Measurements from ENCODE around the gene PTRH1.

Gene PTRH1

GRCh38 chr9:127723444-127723843 is 8.0 kb upstream of the PTRH1 start:
- no peak for DNase-seq
- Histone ChIP-seq H3K9ac (ENCODE audit: low read depth, low read length) (no peak overlapping the region), H3K4me2 (ENCODE audit: insufficient read depth, low read length) (no peak overlapping the region), H3K27me3 (ENCODE audit: insufficient read depth, low read length, poor library complexity) (no peaks in the 10 kb centered on the region), H3K4me3 (ENCODE audit: low read depth in 1 of 2, low read length in 2 of 2) (no peak overlapping the region), H3K36me3 (ENCODE audit: insufficient read depth, low read length) (no peaks in the 10 kb centered on the region), H4K20me1 (ENCODE audit: insufficient read depth, low read length) (no peaks in the 10 kb centered on the region), H3K27ac (ENCODE audit: low read length) (no peak overlapping the region), H3K9me3 (ENCODE audit: insufficient read depth, low read length, severe bottlenecking) (no peaks in the 10 kb centered on the region), H3K4me1 (ENCODE audit: insufficient read depth, low read length) (peaks cover 21% of the 10 kb centered on the region), H3K79me2 (ENCODE audit: insufficient read depth, low read length) (no peaks in the 10 kb centered on the region), H2AFZ (ENCODE audit: low read depth, low read length) (no peak overlapping the region)
- TF ChIP-seq CTCF (IDR thresholded peaks at IDR 0.05; ENCODE audit: borderline replicate concordance, extremely low read depth, low read length, poor library complexity, severe bottlenecking) (no peak), EZH2 (IDR thresholded peaks at IDR 0.05; ENCODE audit: borderline replicate concordance, low read depth, low read length, severe bottlenecking) (no peak)
- ATAC-seq (ENCODE audit: insufficient read depth, low read depth) = no peak

GRCh38 chr9:127723013-127723412 is 7.5 kb upstream of the PTRH1 start:
- Histone ChIP-seq H3K4me1 (ENCODE audit: insufficient read depth, low read length) (peaks cover 22% of the 10 kb centered on the region), H3K4me2 (ENCODE audit: insufficient read depth, low read length) (no peak overlapping the region), H2AFZ (ENCODE audit: low read depth, low read length) (no peak overlapping the region), H3K27me3 (ENCODE audit: insufficient read depth, low read length, poor library complexity) (no peaks in the 10 kb centered on the region), H3K4me3 (ENCODE audit: low read depth in 1 of 2, low read length in 2 of 2) (no peak overlapping the region), H3K27ac (ENCODE audit: low read length) (no peak overlapping the region), H3K79me2 (ENCODE audit: insufficient read depth, low read length) (no peaks in the 10 kb centered on the region), H3K9ac (ENCODE audit: low read depth, low read length) (no peak overlapping the region), H4K20me1 (ENCODE audit: insufficient read depth, low read length) (no peaks in the 10 kb centered on the region), H3K9me3 (ENCODE audit: insufficient read depth, low read length, severe bottlenecking) (no peaks in the 10 kb centered on the region), H3K36me3 (ENCODE audit: insufficient read depth, low read length) (no peaks in the 10 kb centered on the region)
- no peak for TF ChIP-seq EZH2 (IDR thresholded peaks at IDR 0.05; ENCODE audit: borderline replicate concordance, low read depth, low read length, severe bottlenecking)
- TF ChIP-seq CTCF (IDR thresholded peaks at IDR 0.05; ENCODE audit: borderline replicate concordance, extremely low read depth, low read length, poor library complexity, severe bottlenecking) = no peak
- DNase-seq (no peak), ATAC-seq (ENCODE audit: insufficient read depth, low read depth) (no peak)

- Histone ChIP-seq H3K27me3 (ENCODE audit: insufficient read depth, low read length, poor library complexity) (no peaks in the 10 kb centered on the region), H3K4me1 (ENCODE audit: insufficient read depth, low read length) (peaks cover 22% of the 10 kb centered on the region), H3K4me2 (ENCODE audit: insufficient read depth, low read length) (no peak overlapping the region), H3K36me3 (ENCODE audit: insufficient read depth, low read length) (no peaks in the 10 kb centered on the region), H3K9me3 (ENCODE audit: insufficient read depth, low read length, severe bottlenecking) (no peaks in the 10 kb centered on the region), H3K27ac (ENCODE audit: low read length) (no peak overlapping the region), H3K4me3 (ENCODE audit: low read depth in 1 of 2, low read length in 2 of 2) (no peak overlapping the region), H2AFZ (ENCODE audit: low read depth, low read length) (no peak overlapping the region), H4K20me1 (ENCODE audit: insufficient read depth, low read length) (no peaks in the 10 kb centered on the region), H3K9ac (ENCODE audit: low read depth, low read length) (no peak overlapping the region), H3K79me2 (ENCODE audit: insufficient read depth, low read length) (no peaks in the 10 kb centered on the region)
- ATAC-seq (ENCODE audit: insufficient read depth, low read depth) (no peak), DNase-seq (no peak)
- TF ChIP-seq CTCF (IDR thresholded peaks at IDR 0.05; ENCODE audit: borderline replicate concordance, extremely low read depth, low read length, poor library complexity, severe bottlenecking) = no peak
- no peak for TF ChIP-seq EZH2 (IDR thresholded peaks at IDR 0.05; ENCODE audit: borderline replicate concordance, low read depth, low read length, severe bottlenecking)
Measured at GRCh38 chr9:127722055-127722745, 6.7 kb upstream of the PTRH1 start.
